HEK293 (cell line): Measurements from ENCODE around the gene TBRG1.

Experiments
- CTCF ChIA-PET: fragments of 350-600 bp; formaldehyde crosslinking; extraction: SDS; loops from one replicate; lab custom pipeline; 2021; ENCODE audit warnings: antibody characterized with exemption; lab: Yijun Ruan, JAX
- POLR2A ChIA-PET: fragments of 300-600 bp; formaldehyde crosslinking; extraction: SDS; loops from one replicate; lab custom pipeline; 2020; ENCODE audit warnings: antibody characterized with exemption, inconsistent platforms; lab: Yijun Ruan, JAX
- H3K27ac ChIP-seq: fragments of 200-500 bp; sonication (Bioruptor generic); 2 replicates; pipeline ENCODE4 v1.5.1; 2014; ENCODE audit warnings: low read depth, low read length, control low read depth, inconsistent platforms; ENCODE audit errors: extremely low read depth
- H3K36me3 ChIP-seq, 2 experiments: fragments of 200-500 bp in 1 of 2; sonication (Bioruptor generic) in 1 of 2; 1 replicate in 1 of 2; 2 replicates in 1 of 2; pipeline ENCODE4 v1.5.1; 2014 to 2017; ENCODE audit warnings: inconsistent platforms in 2 of 2, low read length in 2 of 2; ENCODE audit not compliant: control insufficient read depth in 2 of 2, insufficient read depth in 1 of 2
- H3K4me1 ChIP-seq: fragments of 200-500 bp; sonication (Bioruptor generic); 2 replicates; pipeline ENCODE4 v1.5.1; 2014; ENCODE audit warnings: mild to moderate bottlenecking, low read length, inconsistent platforms; ENCODE audit not compliant: control insufficient read depth, insufficient read depth
- H3K4me3 ChIP-seq: 2 replicates; pipeline ENCODE4 v1.5.1; 2011; ENCODE audit warnings: low read depth, mild to moderate bottlenecking, control low read depth, low read length, moderate library complexity
- H3K9me3 ChIP-seq: fragments of 200-500 bp; sonication (Bioruptor generic); 2 replicates; pipeline ENCODE4 v1.5.1; 2014; ENCODE audit warnings: low read depth, low read length, inconsistent platforms; ENCODE audit not compliant: control insufficient read depth, insufficient read depth
- GLIS2 ChIP-seq: fragments of 450-650 bp; formaldehyde crosslinking; IDR thresholded peaks from 2 replicates; pipeline ENCODE4 v1.5.1; 2016; ENCODE audit warnings: missing biosample characterization, missing genetic modification characterization
- KLF10 ChIP-seq: fragments of 450-650 bp; IDR thresholded peaks from 2 replicates; pipeline ENCODE4 v1.5.1; 2018; ENCODE audit warnings: missing biosample characterization, mild to moderate bottlenecking, missing genetic modification characterization
- REPIN1 ChIP-seq: fragments of 450-650 bp; formaldehyde crosslinking; IDR thresholded peaks from 2 replicates; pipeline ENCODE4 v1.5.1; 2017; ENCODE audit warnings: missing biosample characterization, missing genetic modification characterization, low read depth
- SP7 ChIP-seq: fragments of 450-650 bp; formaldehyde crosslinking; IDR thresholded peaks from 2 replicates; pipeline ENCODE4 v1.5.1; 2016; ENCODE audit warnings: missing biosample characterization, missing genetic modification characterization
- ZNF19 ChIP-seq: fragments of 450-650 bp; formaldehyde crosslinking; IDR thresholded peaks from 2 replicates; pipeline ENCODE4; 2016; ENCODE audit warnings: missing biosample characterization, missing genetic modification characterization, low read depth
- ZNF223 ChIP-seq: fragments of 450-650 bp; formaldehyde crosslinking; IDR thresholded peaks from 2 replicates; pipeline ENCODE4 v1.5.1; 2016; ENCODE audit warnings: missing biosample characterization, missing genetic modification characterization
- ZNF416 ChIP-seq: fragments of 450-650 bp; formaldehyde crosslinking; IDR thresholded peaks from 2 replicates; pipeline ENCODE4 v1.5.1; 2016; ENCODE audit warnings: missing biosample characterization, missing genetic modification characterization
- ZNF514 ChIP-seq: fragments of 450-650 bp; formaldehyde crosslinking; IDR thresholded peaks from 2 replicates; pipeline ENCODE4 v1.5.1; 2016; ENCODE audit warnings: missing biosample characterization, missing genetic modification characterization
- ZNF692 ChIP-seq: fragments of 450-650 bp; formaldehyde crosslinking; IDR thresholded peaks from 2 replicates; pipeline ENCODE4 v1.5.1; 2016; ENCODE audit warnings: missing biosample characterization, missing genetic modification characterization
- ZNF768 ChIP-seq: fragments of 450-650 bp; formaldehyde crosslinking; IDR thresholded peaks from 2 replicates; pipeline ENCODE4 v1.5.1; 2018; ENCODE audit warnings: missing biosample characterization, mild to moderate bottlenecking, missing genetic modification characterization
- ZNF777 ChIP-seq: fragments of 450-650 bp; formaldehyde crosslinking; IDR thresholded peaks from 2 replicates; pipeline ENCODE4 v1.5.1; 2017; ENCODE audit warnings: missing biosample characterization, missing genetic modification characterization, borderline replicate concordance
- ZNF792 ChIP-seq: fragments of 450-650 bp; formaldehyde crosslinking; IDR thresholded peaks from 2 replicates; pipeline ENCODE4 v1.5.1; 2016; ENCODE audit warnings: missing biosample characterization, missing genetic modification characterization
- ZNF837 ChIP-seq: fragments of 450-650 bp; formaldehyde crosslinking; IDR thresholded peaks from 2 replicates; pipeline ENCODE4 v1.5.1; 2016; ENCODE audit warnings: missing biosample characterization, missing genetic modification characterization
- ZSCAN23 ChIP-seq: fragments of 450-650 bp; formaldehyde crosslinking; IDR thresholded peaks from 2 replicates; pipeline ENCODE4 v1.5.1; 2016; ENCODE audit warnings: missing biosample characterization, missing genetic modification characterization
- TF ChIP-seq, protein P1 (sequence below): fragments of 450-650 bp; formaldehyde crosslinking; IDR thresholded peaks from 2 replicates; pipeline ENCODE4 v1.5.1; 2016; ENCODE audit warnings: missing biosample characterization, missing genetic modification characterization
- TF ChIP-seq, protein P2 (sequence below): fragments of 450-650 bp; formaldehyde crosslinking; IDR thresholded peaks from 2 replicates; pipeline ENCODE4; 2016; ENCODE audit warnings: missing biosample characterization, missing genetic modification characterization
- TF ChIP-seq, protein P3 (sequence below): fragments of 450-650 bp; formaldehyde crosslinking; IDR thresholded peaks from 2 replicates; pipeline ENCODE4 v1.5.1; 2017; ENCODE audit warnings: missing biosample characterization, missing genetic modification characterization
- TF ChIP-seq, protein P4 (sequence below): IDR thresholded peaks from 2 replicates; pipeline ENCODE4 v1.6.1; 2011; ENCODE audit warnings: mild to moderate bottlenecking, low read depth, low read length, borderline replicate concordance
- TF ChIP-seq, protein P5 (sequence below): fragments of 450-650 bp; formaldehyde crosslinking; conservative IDR thresholded peaks from 2 replicates; pipeline ENCODE4 v1.5.1; 2016; ENCODE audit warnings: low read depth, missing biosample characterization, missing genetic modification characterization

TBRG1 gene

DNA sequence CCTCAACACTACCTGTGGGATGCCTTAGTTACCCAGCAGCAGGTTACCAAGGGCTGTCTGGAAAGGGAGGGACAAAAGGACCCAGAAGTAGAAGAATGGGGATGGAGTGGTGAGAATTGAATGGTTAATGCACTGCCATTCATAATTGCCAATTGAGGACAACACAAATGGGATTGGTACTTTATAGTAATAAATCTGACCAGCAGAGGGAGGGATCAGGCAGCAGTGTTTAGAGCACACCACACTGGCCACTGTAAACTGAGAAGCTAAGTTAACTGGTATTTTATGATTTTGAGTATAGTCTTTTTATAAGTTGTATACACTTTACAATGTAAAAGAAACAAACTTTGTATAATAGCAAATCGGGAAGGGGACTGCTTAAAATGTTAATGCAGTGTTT is 10.7 kb downstream of the TBRG1 start (continued):
- TF ChIP-seq, protein P1, sequence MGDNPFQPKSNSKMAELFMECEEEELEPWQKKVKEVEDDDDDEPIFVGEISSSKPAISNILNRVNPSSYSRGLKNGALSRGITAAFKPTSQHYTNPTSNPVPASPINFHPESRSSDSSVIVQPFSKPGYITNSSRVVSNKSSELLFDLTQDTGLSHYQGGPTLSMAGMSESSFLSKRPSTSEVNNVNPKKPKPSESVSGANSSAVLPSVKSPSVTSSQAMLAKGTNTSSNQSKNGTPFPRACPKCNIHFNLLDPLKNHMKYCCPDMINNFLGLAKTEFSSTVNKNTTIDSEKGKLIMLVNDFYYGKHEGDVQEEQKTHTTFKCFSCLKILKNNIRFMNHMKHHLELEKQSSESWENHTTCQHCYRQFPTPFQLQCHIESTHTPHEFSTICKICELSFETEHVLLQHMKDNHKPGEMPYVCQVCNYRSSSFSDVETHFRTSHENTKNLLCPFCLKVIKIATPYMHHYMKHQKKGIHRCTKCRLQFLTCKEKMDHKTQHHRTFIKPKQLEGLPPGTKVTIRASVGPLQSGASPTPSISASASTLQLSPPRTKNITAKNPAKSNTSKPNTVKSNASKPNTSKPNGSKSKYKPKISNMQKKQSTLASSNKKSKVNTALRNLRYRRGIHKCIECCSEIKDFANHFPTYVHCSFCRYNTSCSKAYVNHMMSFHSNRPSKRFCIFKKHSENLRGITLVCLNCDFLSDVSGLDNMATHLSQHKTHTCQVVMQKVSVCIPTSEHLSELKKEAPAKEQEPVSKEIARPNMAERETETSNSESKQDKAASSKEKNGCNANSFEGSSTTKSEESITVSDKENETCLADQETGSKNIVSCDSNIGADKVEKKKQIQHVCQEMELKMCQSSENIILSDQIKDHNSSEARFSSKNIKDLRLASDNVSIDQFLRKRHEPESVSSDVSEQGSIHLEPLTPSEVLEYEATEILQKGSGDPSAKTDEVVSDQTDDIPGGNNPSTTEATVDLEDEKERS (tag by site-specific recombination) = no peak
- TF ChIP-seq ZNF416 (tag by site-specific recombination) (no peak), ZNF19 (tag by site-specific recombination) (no peak)
- TF ChIP-seq, protein P2, sequence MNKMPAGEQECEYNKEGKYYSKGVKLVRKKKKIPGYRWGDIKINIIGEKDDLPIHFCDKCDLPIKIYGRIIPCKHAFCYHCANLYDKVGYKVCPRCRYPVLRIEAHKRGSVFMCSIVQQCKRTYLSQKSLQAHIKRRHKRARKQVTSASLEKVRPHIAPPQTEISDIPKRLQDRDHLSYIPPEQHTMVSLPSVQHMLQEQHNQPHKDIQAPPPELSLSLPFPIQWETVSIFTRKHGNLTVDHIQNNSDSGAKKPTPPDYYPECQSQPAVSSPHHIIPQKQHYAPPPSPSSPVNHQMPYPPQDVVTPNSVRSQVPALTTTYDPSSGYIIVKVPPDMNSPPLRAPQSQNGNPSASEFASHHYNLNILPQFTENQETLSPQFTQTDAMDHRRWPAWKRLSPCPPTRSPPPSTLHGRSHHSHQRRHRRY = no peak
- TF ChIP-seq, all 188 proteins: peak for 0

DNA sequence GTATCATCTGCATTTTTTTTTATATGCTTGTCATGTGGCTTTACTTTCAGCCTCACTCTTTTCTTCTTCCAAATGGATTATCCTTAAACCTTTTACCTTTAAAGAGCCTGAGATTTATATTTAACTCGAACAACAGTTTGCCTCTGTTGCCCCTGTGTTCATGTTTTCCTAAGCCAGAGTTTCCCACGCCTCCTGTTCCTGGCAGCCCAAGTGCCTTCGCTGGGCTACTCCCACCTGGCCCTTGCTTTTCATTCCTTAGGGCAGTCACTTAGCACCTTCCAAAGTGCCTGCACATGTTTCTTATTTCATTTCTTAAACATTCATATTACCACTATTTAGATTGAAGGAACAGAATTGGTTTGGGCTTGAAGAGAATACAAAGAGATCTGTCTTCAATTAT is 13.3 kb downstream of the TBRG1 start:
- CTCF ChIA-PET = no interaction called here
- Histone ChIP-seq H3K27ac (no peak overlapping the region), H3K9me3 (no peaks in the 10 kb centered on the region), H3K36me3 (peaks cover 6 to 86% of the 10 kb centered on the region in 2 experiments), H3K4me3 (no peak overlapping the region), H3K4me1 (no peaks in the 10 kb centered on the region)
- TF ChIP-seq, protein P3, sequence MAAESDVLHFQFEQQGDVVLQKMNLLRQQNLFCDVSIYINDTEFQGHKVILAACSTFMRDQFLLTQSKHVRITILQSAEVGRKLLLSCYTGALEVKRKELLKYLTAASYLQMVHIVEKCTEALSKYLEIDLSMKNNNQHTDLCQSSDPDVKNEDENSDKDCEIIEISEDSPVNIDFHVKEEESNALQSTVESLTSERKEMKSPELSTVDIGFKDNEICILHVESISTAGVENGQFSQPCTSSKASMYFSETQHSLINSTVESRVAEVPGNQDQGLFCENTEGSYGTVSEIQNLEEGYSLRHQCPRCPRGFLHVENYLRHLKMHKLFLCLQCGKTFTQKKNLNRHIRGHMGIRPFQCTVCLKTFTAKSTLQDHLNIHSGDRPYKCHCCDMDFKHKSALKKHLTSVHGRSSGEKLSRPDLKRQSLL (tag by site-specific recombination) = no peak
- TF ChIP-seq SP7 = no peak
- no peak for TF ChIP-seq KLF10
- no peak for TF ChIP-seq ZNF692 (tag by site-specific recombination)
- TF ChIP-seq ZSCAN23 (tag by site-specific recombination) = no peak
- no peak for TF ChIP-seq ZNF837 (tag by site-specific recombination)
- TF ChIP-seq, protein P4, sequence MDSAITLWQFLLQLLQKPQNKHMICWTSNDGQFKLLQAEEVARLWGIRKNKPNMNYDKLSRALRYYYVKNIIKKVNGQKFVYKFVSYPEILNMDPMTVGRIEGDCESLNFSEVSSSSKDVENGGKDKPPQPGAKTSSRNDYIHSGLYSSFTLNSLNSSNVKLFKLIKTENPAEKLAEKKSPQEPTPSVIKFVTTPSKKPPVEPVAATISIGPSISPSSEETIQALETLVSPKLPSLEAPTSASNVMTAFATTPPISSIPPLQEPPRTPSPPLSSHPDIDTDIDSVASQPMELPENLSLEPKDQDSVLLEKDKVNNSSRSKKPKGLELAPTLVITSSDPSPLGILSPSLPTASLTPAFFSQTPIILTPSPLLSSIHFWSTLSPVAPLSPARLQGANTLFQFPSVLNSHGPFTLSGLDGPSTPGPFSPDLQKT = no peak
- POLR2A ChIA-PET = interaction anchor here (1.0 kb wide), 1 partner anchor 13 kb away, joined by 3 read pairs; the partner anchor contains the start of gene TBRG1

DNA sequence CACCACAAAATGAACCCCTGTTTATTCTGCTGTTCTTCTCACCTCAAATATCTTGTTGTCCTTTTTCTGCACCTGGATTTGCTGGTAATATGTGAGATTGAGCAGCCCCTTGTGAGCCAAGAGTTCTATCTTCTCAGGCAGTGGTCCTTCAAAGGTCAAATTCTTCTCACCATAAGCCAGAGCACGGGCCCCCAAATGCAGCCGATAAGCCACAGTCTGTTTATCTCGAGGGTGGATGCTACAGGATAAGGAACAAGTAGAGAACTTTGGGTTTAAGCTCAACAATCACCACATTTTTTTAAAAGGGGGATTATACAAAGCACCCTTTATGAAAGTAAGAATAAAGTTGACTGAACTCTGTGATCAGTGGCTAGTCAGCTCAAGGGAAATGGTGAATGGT is 15.8 kb downstream of the TBRG1 start:
- H3K9me3 ChIP-seq = no peaks in the 10 kb centered on the region
- ChIA-PET CTCF (interaction anchor here (0.6 to 1.4 kb wide), 5 partner anchors 124 to 236 kb away, joined by 3 to 5 read pairs (median 3); partner anchors contain the start of gene ESAM), POLR2A (no interaction called here)
- H3K27ac ChIP-seq = no peak overlapping the region
- H3K4me3 ChIP-seq = no peak overlapping the region
- no peaks in the 10 kb centered on the region for H3K4me1 ChIP-seq
- H3K36me3 ChIP-seq = peaks cover 6 to 61% of the 10 kb centered on the region in 2 experiments; a peak in 2 of 3 replicates
- TF ChIP-seq ZNF792 (tag by site-specific recombination) (no peak), ZNF514 (no peak), ZNF223 (tag by site-specific recombination) (no peak), GLIS2 (no peak), ZNF768 (tag by site-specific recombination) (no peak), REPIN1 (tag by site-specific recombination) (no peak), ZNF777 (tag by site-specific recombination) (no peak)
- TF ChIP-seq, protein P5, sequence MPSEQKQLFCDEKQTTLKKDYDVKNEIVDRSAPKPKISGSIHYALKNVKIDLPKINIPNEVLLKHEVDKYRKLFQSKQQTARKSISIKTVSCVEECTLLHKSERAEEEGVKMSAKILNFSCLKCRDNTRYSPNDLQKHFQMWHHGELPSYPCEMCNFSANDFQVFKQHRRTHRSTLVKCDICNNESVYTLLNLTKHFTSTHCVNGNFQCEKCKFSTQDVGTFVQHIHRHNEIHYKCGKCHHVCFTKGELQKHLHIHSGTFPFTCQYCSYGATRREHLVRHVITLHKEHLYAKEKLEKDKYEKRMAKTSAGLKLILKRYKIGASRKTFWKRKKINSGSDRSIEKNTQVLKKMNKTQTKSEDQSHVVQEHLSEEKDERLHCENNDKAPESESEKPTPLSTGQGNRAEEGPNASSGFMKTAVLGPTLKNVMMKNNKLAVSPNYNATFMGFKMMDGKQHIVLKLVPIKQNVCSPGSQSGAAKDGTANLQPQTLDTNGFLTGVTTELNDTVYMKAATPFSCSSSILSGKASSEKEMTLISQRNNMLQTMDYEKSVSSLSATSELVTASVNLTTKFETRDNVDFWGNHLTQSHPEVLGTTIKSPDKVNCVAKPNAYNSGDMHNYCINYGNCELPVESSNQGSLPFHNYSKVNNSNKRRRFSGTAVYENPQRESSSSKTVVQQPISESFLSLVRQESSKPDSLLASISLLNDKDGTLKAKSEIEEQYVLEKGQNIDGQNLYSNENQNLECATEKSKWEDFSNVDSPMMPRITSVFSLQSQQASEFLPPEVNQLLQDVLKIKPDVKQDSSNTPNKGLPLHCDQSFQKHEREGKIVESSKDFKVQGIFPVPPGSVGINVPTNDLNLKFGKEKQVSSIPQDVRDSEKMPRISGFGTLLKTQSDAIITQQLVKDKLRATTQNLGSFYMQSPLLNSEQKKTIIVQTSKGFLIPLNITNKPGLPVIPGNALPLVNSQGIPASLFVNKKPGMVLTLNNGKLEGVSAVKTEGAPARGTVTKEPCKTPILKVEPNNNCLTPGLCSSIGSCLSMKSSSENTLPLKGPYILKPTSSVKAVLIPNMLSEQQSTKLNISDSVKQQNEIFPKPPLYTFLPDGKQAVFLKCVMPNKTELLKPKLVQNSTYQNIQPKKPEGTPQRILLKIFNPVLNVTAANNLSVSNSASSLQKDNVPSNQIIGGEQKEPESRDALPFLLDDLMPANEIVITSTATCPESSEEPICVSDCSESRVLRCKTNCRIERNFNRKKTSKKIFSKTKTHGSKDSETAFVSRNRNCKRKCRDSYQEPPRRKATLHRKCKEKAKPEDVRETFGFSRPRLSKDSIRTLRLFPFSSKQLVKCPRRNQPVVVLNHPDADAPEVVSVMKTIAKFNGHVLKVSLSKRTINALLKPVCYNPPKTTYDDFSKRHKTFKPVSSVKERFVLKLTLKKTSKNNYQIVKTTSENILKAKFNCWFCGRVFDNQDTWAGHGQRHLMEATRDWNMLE (tag by site-specific recombination) = no peak
